ENCODE results near the gene VKORC1.
A peak's percentile ranks its signal among the peaks of the same experiment; 100 is the strongest.

The VKORC1 gene

DNA sequence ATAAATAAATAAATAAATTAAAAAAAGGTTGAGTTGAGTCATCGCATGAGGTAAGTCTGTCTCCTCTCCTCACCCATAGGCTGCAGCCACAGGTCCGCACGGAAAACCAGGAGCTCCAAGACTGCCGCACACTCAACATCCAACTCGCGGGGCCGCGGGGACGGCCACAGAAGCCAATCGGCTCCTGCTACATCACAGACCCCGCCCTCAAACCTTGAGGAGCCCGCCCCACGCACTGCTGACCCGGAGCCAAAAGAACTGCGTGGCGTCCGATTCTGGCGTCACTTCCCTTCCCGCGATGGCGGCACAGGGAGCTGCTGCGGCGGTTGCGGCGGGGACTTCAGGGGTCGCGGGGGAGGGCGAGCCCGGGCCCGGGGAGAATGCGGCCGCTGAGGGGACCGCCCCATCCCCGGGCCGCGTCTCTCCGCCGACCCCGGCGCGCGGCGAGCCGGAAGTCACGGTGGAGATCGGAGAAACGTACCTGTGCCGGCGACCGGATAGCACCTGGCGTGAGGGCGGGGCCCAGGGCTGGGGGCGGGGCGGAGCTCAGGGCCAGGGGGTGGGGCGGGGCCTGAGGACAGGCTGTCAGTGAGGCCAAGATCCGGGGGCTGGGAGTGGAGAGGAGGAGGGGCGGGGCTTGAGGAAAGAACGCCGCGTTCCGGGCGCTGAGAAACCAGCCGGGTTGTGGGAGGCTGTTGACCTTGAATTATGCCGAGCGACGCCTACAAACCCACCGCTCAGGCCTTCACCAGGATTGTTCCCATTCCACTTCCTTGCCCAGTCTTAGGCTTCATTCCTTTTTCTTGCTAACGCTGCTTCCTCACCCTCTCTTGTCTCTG, 23.0 kb upstream of the VKORC1 start, which contains the start of gene KAT8:
Gene KAT8, plus strand, starts transcription at position 281 of the 839 bp plus-strand sequence. Its CDS starts 18 bp downstream, at position 299.
- no peak for TF ChIP-seq CTCF (IDR thresholded peaks at IDR 0.05; ENCODE audit: low read depth, low read length, missing control alignments)
- peak within 1 kb of the TSS; percentile 65 for H3K4me3 ChIP-seq (replicated peaks; ENCODE audit: low read depth, low read length)
- DNase-seq (ENCODE audit: extremely low read depth, low read depth), result peak; percentile 91

- DNase-seq (ENCODE audit: extremely low read depth, low read depth), result no peak
- no peak overlapping the region for H3K4me3 ChIP-seq (replicated peaks; ENCODE audit: low read depth, low read length)
- no peak for TF ChIP-seq CTCF (IDR thresholded peaks at IDR 0.05; ENCODE audit: low read depth, low read length, missing control alignments)
Observed at GRCh38 chr16:31114468-31114867, 19.9 kb upstream of the VKORC1 start.

DNA sequence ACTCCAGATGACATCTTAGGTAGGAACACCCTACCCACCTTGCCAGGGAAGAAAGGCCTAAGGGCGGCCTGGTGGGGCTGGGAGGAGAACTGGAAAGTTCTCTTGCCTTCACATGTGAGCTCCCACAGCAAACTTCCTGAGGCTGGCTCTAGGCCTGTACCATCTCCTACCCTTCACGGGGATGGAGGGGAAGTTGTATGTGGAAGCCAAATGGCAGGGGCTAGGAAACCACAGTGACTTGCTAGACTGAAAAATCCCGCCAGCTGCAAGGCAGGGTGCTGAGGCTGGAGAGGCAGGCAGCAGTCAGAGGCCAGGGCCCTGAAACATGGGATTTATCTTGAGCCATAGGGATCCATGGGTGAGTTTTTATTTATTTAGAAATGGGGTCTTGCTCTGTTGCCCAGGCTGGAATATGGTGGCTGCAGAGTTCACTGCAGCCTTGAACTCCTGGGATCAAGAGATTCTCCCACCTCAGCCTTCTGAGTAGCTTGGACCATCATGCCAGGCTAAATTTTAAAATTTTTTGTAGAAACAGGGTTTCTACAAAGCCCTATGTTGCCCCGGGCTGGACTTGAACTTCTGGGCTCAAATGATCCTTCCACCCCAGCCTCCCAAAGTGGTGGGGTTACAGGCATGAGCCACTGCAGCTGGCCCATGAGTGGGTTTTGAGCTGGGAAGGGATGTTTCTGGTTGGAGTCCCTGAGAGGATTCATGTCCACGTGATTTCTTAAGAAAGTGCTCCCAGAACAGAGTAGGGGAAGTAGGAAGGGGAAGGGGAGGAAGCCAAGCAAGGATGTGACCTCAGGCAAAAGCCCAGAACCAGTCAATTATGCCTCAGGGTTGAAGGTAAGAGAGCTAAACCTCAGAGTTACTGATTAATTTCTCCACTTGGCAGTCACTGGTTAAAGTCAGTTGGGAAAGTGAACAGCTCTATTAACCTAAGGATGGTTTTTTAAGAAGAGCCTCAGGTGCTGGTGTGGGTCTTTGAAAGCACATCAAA, 18.8 kb upstream of the VKORC1 start:
- H3K4me3 ChIP-seq (replicated peaks; ENCODE audit: low read depth, low read length), result no peak overlapping the region
- no peak for TF ChIP-seq CTCF (IDR thresholded peaks at IDR 0.05; ENCODE audit: low read depth, low read length, missing control alignments)
- DNase-seq (ENCODE audit: extremely low read depth, low read depth), result no peak

DNA sequence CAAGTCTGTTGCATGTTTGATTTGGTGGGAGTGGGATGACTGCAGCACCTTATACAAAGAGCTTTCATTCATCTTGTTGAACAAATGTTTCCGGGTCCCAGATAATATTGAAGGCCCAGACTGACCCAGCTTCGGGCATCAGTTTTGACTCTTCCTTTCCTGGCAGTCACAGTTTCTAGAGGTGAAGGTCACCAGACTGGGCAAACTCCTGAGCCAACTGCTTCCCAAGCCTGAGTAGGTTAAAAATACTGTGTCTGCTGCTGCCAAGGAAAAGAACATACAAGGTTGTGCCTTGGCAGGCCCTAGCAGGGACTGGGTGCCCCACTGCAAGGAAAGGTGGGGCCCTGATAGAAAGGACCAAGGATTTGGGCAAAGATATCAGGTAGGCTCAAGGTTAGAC, 18.1 kb upstream of the VKORC1 start:
- TF ChIP-seq CTCF (IDR thresholded peaks at IDR 0.05; ENCODE audit: low read depth, low read length, missing control alignments), result no peak
- no peak for DNase-seq (ENCODE audit: extremely low read depth, low read depth)
- H3K4me3 ChIP-seq (replicated peaks; ENCODE audit: low read depth, low read length), result no peak overlapping the region

GRCh38 chr16:31111881-31112466, 17.4 kb upstream of the VKORC1 start:
- no peak for TF ChIP-seq CTCF (IDR thresholded peaks at IDR 0.05; ENCODE audit: low read depth, low read length, missing control alignments)
- DNase-seq (ENCODE audit: extremely low read depth, low read depth), result no peak
- no peak overlapping the region for H3K4me3 ChIP-seq (replicated peaks; ENCODE audit: low read depth, low read length)
